Camera-type eye (tissue), 1 donor: ENCODE data around the gene GUCY1A2. TPM values are rescaled to one million over a fixed set of nuclear protein-coding genes. Genes with fewer than 3 reads are reported as not detected.

Source experiments
- total RNA-seq: library from RNA; depleted of rRNA; stranded (reverse); fragments of >200 nt; gene quantifications from one replicate; pipeline ENCODE4 v1.2.3, GENCODE V29; 2014

Gene GUCY1A2, protein sequence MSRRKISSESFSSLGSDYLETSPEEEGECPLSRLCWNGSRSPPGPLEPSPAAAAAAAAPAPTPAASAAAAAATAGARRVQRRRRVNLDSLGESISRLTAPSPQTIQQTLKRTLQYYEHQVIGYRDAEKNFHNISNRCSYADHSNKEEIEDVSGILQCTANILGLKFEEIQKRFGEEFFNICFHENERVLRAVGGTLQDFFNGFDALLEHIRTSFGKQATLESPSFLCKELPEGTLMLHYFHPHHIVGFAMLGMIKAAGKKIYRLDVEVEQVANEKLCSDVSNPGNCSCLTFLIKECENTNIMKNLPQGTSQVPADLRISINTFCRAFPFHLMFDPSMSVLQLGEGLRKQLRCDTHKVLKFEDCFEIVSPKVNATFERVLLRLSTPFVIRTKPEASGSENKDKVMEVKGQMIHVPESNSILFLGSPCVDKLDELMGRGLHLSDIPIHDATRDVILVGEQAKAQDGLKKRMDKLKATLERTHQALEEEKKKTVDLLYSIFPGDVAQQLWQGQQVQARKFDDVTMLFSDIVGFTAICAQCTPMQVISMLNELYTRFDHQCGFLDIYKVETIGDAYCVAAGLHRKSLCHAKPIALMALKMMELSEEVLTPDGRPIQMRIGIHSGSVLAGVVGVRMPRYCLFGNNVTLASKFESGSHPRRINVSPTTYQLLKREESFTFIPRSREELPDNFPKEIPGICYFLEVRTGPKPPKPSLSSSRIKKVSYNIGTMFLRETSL
- 55.1 TPM for total RNA-seq

DNA sequence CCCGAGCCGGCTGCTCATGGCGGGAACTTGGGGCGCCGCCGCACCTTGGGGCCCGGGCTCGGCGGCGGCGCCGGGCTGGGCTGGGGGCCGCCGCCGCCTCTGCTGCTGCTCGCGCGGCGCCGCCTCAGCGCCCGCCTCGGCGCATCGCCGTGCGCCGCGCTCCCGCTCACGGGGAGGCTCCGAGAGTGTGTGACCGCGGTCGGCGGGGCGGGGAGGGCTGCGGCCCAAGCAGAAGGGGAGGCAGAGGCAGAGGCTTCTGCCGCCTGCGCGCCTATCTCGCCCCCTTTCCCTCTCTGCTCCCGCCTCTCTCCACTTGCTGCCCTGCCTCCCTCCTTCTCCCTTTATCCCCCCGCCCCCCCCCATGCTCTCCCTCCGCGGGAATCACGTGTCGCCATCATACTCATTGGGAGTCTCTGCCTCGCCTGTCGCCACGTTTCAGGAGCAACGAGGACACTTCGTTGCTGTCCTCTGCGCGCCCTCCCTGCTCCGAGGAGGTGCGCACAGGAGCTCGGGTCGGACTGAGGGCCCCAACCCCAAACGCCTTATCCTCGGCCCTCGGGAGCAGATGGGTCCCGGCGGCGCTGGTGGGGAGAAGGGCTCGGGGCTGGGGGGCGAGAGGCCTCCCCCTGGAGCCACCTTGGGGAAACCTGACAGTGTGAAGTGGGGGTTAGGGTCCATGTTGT is at the start of gene GUCY1A2:
TSS of gene GUCY1A2 (minus strand) at position 258 of the 683 bp plus-strand sequence. CDS start 421 bp downstream, outside the sequence.

